A549 treated with AZD2906 at 1 μM for 4 hours (cell line): ENCODE measurements around the gene ALDH6A1. TPM values are rescaled to one million over a fixed set of nuclear protein-coding genes. Genes with fewer than 3 reads are reported as not detected.

Source experiments
- total RNA-seq: library from RNA; stranded (reverse); fragments of 200-300 nt; extraction: Qiagen RNA extraction; gene quantifications from 5 replicates; pipeline ENCODE4 v1.2.3, GENCODE V29; 2022

ALDH6A1 gene
- 2.0 to 3.1 TPM (median 2.6 TPM) in 5 replicates for total RNA-seq

GRCh38 chr14:74084277-74085046 lies at the start of gene ALDH6A1, which contains the start of gene LIN52:
Gene ALDH6A1, minus strand, starts transcription at chr14:74084453. Its CDS starts 59 bp downstream, at chr14:74084394.
Gene LIN52, plus strand, starts transcription at chr14:74084956. Its CDS starts 19 bp downstream, at chr14:74084975.

GRCh38 chr14:74018586-74019407 lies 65.5 kb downstream of the ALDH6A1 start, which contains the start of the genes BBOF1 and ENTPD5:
Gene BBOF1, plus strand, starts transcription at chr14:74019349. Its CDS starts 130 bp downstream, at chr14:74019479.
Gene ENTPD5, minus strand, starts transcription at chr14:74019288. Its CDS starts 31,186 bp downstream, at chr14:73988102.

Other genes with a start within 250 kb of the ALDH6A1 start
- gene PTGR2, start 232.6 kb downstream of the ALDH6A1 start, total RNA-seq, result 7.5 to 8.8 TPM (median 8.2 TPM) in 5 replicates
- gene ZNF410, start 197.6 kb downstream of the ALDH6A1 start, total RNA-seq, result 43.9 to 56.6 TPM (median 44.3 TPM) in 5 replicates
- 1.4 to 1.9 TPM (median 1.7 TPM) in 5 replicates for gene FAM161B, start 134.4 kb downstream of the ALDH6A1 start, total RNA-seq
- gene COQ6, start 134.2 kb downstream of the ALDH6A1 start, total RNA-seq, result 22.1 to 26.9 TPM (median 25.9 TPM) in 5 replicates
- gene ENTPD5, start 65.2 kb downstream of the ALDH6A1 start, total RNA-seq, result 5.1 to 6.5 TPM (median 5.9 TPM) in 5 replicates
- 2.8 to 4.2 TPM (median 3.2 TPM) in 5 replicates for gene BBOF1, start 65.1 kb downstream of the ALDH6A1 start, total RNA-seq
- 3.7 to 6.9 TPM (median 4.2 TPM) in 5 replicates for gene LIN52, start 503 bp upstream of the ALDH6A1 start, total RNA-seq
- gene VSX2, start 155.0 kb upstream of the ALDH6A1 start, total RNA-seq, result not detected in 5 replicates
- 25.4 to 33.5 TPM (median 30.0 TPM) in 5 replicates for gene ABCD4, start 218.5 kb upstream of the ALDH6A1 start, total RNA-seq